Measurements from ENCODE around the gene TCIRG1.

The TCIRG1 gene

DNA sequence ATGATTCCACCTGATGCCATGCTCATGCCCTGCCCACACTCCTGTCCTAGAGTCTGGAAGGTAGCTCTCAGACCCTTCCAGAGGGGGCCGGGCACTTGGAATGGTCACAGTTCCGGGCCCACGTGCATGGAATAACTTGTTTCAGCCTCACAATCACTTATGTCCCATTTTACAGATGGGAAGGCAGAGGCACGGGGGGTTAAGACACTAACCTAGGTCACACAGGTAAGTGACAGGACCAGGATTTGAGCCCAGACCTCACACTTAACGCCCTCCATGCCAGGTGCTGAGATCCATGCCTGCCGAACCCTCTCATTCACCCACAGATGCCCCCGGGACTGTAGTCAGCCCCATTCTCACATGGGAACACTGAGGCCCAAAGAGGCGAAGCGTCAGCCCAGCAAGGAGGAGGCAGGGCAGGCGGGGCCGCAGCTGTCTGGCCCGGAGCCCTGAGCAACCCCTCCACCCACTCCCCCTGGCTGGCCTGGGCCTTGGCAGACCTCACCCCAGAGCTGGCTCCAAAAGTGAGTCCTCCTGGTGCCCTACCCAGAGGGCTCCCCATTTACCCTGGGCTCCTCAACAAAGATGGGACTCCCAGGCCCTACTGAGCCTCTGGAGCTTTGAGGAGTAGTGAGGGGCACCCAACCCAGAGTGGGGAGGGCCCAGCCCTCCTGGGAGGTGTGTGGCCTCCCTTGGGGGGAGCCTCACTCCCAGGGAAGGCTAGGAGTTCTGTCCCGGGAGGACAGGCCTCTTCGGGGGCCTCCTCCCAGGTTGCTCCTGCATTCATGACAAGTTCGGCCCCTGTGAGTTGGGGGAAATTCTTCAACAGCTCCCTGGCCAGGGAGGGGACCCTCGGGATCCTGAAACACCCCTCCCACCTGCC lies 31.1 kb upstream of the TCIRG1 start:
- Histone ChIP-seq H3K27ac (ENCODE audit: low read length) (no peak overlapping the region), H3K9me3 (ENCODE audit: control insufficient read depth, insufficient read depth, low read length) (no peaks in the 10 kb centered on the region), H3K4me3 (ENCODE audit: low read length) (no peak overlapping the region), H3K36me3 (ENCODE audit: control insufficient read depth, insufficient read depth, low read length) (no peaks in the 10 kb centered on the region), H3K27me3 (ENCODE audit: control insufficient read depth, insufficient read depth, low read length) (no peaks in the 10 kb centered on the region), H3K4me1 (ENCODE audit: control insufficient read depth, insufficient read depth, low read length) (peaks cover 12% of the 10 kb centered on the region)
- WGBS (ENCODE audit: insufficient coverage, insufficient read length): no CpG with 5 or more reads among the region's 16 CpGs
- DNase-seq (ENCODE audit: low read depth, low spot score): no peak

DNA sequence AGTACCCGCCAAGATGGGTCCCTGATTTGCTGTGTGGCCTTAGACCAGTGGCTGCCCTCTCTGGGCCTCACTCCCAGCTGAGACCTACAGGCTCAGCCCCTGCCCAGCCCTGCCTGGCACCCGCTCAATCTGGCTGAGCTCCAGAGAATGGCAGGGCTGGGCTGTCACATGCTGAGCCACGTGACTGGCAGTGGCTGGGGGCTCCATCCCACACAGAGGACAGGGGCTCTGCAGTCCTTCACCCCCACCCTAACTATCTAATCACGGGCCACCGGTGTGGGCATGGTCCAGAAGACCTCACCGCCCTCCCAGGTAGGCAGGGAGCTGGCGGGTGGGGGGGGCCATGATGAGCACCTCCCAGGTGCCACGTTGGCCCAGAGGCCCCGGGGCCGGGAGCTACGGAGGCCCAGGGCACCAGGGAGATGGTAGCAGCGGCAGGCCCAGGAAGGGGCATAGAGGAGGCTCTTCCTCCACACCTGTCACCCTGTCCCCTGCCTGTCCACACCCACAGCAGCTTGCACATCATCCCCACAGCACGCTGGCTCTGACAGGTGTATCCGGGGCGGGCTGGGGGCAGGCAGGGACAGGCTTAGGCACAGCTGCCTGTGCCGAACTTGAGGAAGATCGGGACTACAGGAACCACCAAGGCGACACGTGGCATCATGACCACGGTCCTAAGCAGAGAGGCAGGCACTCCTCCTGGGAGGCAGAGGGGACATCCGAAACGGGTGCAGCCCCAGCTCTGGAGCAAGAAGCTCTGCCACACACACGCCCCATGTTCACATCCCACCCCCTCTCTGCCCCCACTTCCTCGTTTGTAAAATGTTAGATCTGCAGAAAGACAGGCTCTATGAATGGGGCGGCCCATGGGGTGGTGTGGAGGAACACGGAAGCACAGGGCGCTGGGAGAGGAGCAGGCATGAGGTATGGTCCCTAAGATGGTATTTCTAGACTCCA lies 30.2 kb upstream of the TCIRG1 start:
- Histone ChIP-seq H3K4me3 (ENCODE audit: low read length) (no peak overlapping the region), H3K27me3 (ENCODE audit: control insufficient read depth, insufficient read depth, low read length) (no peaks in the 10 kb centered on the region), H3K27ac (ENCODE audit: low read length) (no peak overlapping the region), H3K9me3 (ENCODE audit: control insufficient read depth, insufficient read depth, low read length) (no peaks in the 10 kb centered on the region), H3K4me1 (ENCODE audit: control insufficient read depth, insufficient read depth, low read length) (peaks cover 10% of the 10 kb centered on the region), H3K36me3 (ENCODE audit: control insufficient read depth, insufficient read depth, low read length) (no peaks in the 10 kb centered on the region)
- DNase-seq (ENCODE audit: low read depth, low spot score): no peak
- no CpG with 5 or more reads among the region's 27 CpGs for WGBS (ENCODE audit: insufficient coverage, insufficient read length)

DNA sequence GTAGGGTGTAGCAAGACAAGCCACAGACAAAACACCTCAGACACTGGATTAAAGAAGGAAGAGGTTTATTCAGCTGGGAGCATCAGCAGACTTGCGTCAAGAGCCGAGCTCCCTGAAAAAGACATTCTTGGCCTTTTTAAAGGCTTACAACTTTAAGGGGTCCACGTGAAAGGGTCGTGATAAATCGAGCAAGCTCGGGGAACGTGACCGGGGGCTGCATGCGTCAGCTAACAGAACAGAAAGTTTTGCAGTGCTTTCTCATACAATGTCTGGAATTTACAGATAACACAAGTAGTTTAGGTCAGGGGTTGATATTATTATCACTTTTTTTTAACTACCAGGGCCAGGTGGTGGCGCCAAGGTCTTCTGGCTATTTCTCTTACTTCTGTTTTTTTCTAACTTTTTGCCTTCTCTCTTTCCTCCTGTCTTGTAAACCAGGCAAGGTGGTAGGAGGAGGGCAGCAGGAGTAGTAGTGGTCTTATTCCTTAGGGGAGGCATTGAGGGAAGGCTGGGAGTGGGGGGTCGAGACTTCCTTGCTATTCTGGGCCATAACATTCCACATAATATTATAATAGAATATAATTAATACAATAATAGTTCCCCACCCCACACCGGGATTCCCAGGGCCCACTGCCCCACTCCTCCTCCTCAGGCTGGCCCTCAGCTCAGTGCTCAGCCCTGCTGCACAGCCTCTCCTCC lies 29.3 kb upstream of the TCIRG1 start:
- H3K4me3 ChIP-seq (ENCODE audit: low read length): no peak overlapping the region
- H3K27me3 ChIP-seq (ENCODE audit: control insufficient read depth, insufficient read depth, low read length): no peaks in the 10 kb centered on the region
- no peak for DNase-seq (ENCODE audit: low read depth, low spot score)
- peaks cover 8% of the 10 kb centered on the region for H3K4me1 ChIP-seq (ENCODE audit: control insufficient read depth, insufficient read depth, low read length)
- H3K9me3 ChIP-seq (ENCODE audit: control insufficient read depth, insufficient read depth, low read length): no peaks in the 10 kb centered on the region
- no peaks in the 10 kb centered on the region for H3K36me3 ChIP-seq (ENCODE audit: control insufficient read depth, insufficient read depth, low read length)
- WGBS (ENCODE audit: insufficient coverage, insufficient read length): no CpG with 5 or more reads among the region's 12 CpGs
- no peak overlapping the region for H3K27ac ChIP-seq (ENCODE audit: low read length)

DNA sequence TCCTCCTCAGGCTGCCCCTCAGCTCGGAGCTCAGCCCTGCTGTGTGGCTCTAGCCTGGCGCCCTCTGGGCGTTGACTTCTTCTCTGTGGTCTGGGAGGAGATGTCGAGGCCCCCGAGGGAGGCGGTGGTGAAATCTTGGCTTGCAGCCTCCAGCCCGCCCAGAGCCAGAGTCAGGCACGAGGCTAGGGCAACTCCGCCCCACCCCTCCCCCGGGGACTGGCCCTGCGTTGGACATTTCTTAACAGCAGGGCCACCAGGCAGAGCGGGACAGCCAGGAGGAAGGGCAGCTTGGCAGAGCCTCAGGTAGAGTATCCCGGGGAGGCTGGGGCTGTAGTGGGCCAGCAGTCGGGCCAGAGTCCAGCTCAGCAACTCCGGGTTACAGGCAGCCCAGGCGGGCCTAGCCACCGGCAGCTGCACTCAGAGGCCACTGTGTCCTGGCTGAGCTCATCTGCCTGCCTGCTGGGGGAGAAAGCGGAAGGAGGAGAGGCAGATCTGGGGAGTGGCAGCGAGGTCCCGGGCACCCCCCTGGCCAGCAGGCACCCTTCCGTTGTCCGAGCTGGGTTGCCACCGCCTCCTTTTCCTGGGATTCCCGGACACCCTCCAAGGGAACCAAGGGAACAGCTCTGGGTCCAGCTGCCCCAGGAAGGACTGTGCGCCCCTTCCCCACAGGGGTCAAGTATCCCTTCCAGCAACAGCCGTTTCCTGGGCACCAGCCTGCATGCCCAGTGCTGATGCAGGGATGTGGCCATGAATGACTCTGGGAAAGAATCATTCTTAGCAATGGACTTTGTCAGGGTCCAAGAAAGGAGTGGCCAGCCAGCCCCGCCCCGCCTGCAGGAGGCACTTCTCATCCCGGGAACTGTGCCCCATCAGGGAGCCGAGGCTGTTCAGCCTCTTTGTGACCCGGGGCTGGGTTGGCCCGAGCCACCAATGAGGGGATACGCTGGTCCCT lies 28.5 kb upstream of the TCIRG1 start, which contains the start of gene ALDH3B1:
ALDH3B1 (plus strand) TSS at position 238 of the 952 bp plus-strand sequence. CDS start 4,971 bp downstream, outside the sequence.
- no peaks in the 10 kb centered on the region for H3K9me3 ChIP-seq (ENCODE audit: control insufficient read depth, insufficient read depth, low read length)
- no peaks in the 10 kb centered on the region for H3K27me3 ChIP-seq (ENCODE audit: control insufficient read depth, insufficient read depth, low read length)
- H3K4me3 ChIP-seq (ENCODE audit: low read length): no peak within 1 kb of the TSS
- peaks cover 2% of the 10 kb centered on the region; the same call in 1 of the 2 replicates for H3K36me3 ChIP-seq (ENCODE audit: control insufficient read depth, insufficient read depth, low read length)
- WGBS (ENCODE audit: insufficient coverage, insufficient read length): no CpG with 5 or more reads among the region's 33 CpGs
- H3K4me1 ChIP-seq (ENCODE audit: control insufficient read depth, insufficient read depth, low read length): peaks cover 7% of the 10 kb centered on the region
- DNase-seq (ENCODE audit: low read depth, low spot score): no peak
- no peak within 1 kb of the TSS for H3K27ac ChIP-seq (ENCODE audit: low read length)

DNA sequence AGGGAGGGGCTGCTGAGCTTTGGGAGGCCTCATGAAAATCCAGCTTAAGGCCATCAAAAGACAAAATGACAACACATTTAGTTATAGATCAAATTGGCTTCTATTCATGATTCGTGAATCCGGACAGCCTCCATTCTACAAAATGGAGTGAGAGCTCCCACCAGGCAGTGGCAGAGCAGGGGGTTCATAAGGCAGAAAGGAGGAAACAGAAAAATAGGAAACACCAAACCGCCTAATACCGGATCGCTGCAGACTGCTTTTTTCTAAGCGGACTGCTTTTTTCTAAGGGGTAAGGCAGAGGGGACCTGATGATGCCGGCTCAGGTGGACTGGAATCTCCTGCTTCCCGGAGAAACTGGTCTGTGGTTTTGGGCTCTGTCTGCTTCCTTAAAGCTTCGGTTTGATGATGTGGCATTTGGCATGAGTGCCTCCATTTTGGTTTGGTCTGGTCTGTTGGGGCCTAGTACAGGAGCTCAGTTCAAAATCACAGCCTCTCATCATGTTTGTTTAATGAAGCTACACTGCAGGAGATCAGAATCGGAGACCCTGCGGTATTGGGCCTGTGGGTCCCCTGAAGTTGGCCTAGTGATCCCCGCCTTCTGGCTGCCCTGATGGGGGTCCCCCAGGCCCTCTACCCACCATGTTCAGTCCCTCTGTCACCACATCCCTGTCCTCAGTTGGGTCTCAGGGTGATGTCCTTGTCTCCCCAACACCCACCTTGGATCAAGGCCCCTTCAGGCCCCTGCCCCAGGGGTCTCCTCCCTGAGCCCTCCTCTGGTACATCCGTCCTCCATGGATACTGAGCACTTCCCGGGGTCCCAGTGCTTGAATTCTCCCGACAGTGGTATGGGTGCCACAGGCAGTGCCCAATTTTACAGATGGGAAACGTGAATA lies 27.5 kb upstream of the TCIRG1 start:
- Histone ChIP-seq H3K4me3 (ENCODE audit: low read length) (no peak overlapping the region), H3K4me1 (ENCODE audit: control insufficient read depth, insufficient read depth, low read length) (peaks cover 7% of the 10 kb centered on the region), H3K36me3 (ENCODE audit: control insufficient read depth, insufficient read depth, low read length) (peaks cover 2% of the 10 kb centered on the region; the same call in 1 of the 2 replicates), H3K9me3 (ENCODE audit: control insufficient read depth, insufficient read depth, low read length) (no peaks in the 10 kb centered on the region), H3K27ac (ENCODE audit: low read length) (no peak overlapping the region), H3K27me3 (ENCODE audit: control insufficient read depth, insufficient read depth, low read length) (no peaks in the 10 kb centered on the region)
- no peak for DNase-seq (ENCODE audit: low read depth, low spot score)
- WGBS (ENCODE audit: insufficient coverage, insufficient read length): no CpG with 5 or more reads among the region's 16 CpGs

DNA sequence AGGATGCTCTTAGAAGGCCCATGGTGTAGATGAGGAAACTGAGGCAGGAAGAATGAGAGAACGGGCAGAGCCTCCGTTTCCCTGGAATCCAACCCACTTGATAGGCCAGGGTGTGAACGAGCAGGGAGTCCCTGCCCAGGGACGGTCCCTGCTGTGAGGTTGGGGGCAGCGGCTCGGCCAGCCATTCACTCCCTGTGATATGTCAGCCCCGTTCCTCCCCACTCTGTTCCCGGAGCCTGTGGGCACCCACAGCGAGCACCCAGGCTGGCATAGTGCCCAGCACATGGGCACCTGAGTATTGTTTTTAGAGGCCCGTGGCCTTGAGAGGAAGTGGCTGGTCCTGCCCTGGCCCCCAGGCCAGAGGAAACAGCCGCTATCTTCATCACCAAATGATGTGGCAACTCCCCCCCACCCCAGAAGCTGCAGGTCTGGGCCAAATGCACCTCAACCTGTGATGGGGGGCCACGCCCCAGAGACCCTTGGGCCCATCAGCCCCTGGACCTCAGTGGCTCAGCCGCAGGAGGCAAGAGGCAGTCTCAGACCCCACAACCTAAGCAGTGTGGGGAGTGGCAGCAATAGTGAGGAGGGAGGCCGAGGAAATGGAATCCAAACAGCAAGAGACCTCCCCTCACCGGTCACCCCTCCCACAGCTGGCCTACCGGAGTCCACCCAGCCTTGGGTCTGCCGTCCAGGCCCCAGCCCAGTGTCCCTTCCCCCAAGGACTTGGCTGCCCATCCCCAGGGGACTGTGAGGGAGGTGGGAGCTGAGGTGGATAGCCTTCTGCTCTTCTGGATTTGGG lies 26.6 kb upstream of the TCIRG1 start:
- WGBS (ENCODE audit: insufficient coverage, insufficient read length): no CpG with 5 or more reads among the region's 17 CpGs
- H3K4me3 ChIP-seq (ENCODE audit: low read length): no peak overlapping the region

DNA sequence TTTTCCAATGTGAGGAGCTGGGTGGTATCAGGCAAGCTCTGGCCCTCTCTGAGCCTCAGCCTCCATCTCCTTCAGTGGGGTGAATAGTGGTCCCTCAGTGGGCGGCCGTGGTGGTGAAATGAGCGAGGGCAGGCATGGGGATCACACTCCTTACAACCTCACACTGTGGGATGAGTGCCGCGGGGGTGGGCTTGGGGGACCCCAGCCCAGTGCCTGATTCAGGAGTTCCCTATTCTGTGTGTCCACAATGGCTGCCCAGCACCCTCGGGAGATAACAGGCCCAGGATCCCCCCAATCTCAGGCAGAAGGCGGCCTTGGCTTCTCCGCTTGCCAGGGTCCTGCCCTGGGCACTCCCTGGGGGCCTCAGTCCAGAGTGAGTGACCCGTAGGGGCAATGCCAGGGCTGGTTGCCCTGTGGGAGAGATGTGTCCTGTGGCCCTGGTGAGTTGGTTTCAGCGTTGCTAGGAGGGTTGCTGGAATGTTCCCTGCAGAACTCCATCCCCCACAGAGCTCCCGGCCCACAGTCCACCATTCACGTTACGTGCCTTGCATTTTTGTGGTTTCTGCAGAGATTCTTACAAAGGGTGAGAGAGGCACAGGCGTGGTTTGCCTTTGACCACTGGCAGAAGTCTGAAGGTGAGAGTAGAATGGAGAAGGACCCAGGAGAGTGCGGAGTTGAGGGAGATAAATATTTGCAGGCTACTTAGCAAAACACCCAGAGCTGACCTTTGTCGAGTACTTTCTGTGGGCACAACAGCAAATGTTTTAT lies 25.8 kb upstream of the TCIRG1 start:
- Histone ChIP-seq H3K9me3 (ENCODE audit: control insufficient read depth, insufficient read depth, low read length) (no peaks in the 10 kb centered on the region), H3K4me3 (ENCODE audit: low read length) (no peak overlapping the region), H3K27me3 (ENCODE audit: control insufficient read depth, insufficient read depth, low read length) (no peaks in the 10 kb centered on the region), H3K36me3 (ENCODE audit: control insufficient read depth, insufficient read depth, low read length) (peaks cover 2% of the 10 kb centered on the region; the same call in 1 of the 2 replicates), H3K4me1 (ENCODE audit: control insufficient read depth, insufficient read depth, low read length) (peaks cover 7% of the 10 kb centered on the region), H3K27ac (ENCODE audit: low read length) (no peak overlapping the region)
- no peak for DNase-seq (ENCODE audit: low read depth, low spot score)
- no CpG with 5 or more reads among the region's 16 CpGs for WGBS (ENCODE audit: insufficient coverage, insufficient read length)

More for the DNA sequence above, 26.6 kb upstream of the TCIRG1 start:
- Histone ChIP-seq H3K4me1 (ENCODE audit: control insufficient read depth, insufficient read depth, low read length) (peaks cover 7% of the 10 kb centered on the region), H3K9me3 (ENCODE audit: control insufficient read depth, insufficient read depth, low read length) (no peaks in the 10 kb centered on the region), H3K27ac (ENCODE audit: low read length) (no peak overlapping the region), H3K36me3 (ENCODE audit: control insufficient read depth, insufficient read depth, low read length) (peaks cover 2% of the 10 kb centered on the region; the same call in 1 of the 2 replicates), H3K27me3 (ENCODE audit: control insufficient read depth, insufficient read depth, low read length) (no peaks in the 10 kb centered on the region)
- DNase-seq (ENCODE audit: low read depth, low spot score): no peak

DNA sequence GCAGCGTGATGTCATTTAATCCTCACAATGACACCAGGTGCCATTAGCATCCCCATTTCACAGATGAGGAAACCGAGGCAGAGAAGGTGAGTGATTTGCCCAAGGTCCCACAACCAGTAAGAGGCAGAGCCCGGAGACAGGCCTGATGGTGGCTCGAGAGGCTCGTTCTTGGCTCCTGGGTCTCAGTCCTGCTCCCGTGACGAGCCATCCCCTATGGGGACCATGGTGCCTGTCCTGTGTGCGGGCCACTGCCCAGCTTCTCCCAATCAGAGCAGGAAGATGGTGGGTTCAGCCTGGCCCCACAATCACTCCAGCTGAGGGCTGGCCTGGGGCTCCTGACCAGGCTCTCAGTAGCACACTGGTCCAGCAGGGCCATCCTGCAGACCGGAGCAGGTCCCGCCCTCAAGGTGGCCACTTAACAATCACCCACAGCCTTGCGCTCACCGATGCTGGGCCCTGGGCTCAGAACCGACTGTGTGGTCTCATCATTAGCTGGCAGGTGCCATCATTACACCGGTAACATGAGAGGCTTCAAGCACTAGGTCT lies 25.1 kb upstream of the TCIRG1 start:
- Histone ChIP-seq H3K36me3 (ENCODE audit: control insufficient read depth, insufficient read depth, low read length) (peaks cover 2% of the 10 kb centered on the region; the same call in 1 of the 2 replicates), H3K4me1 (ENCODE audit: control insufficient read depth, insufficient read depth, low read length) (peaks cover 7% of the 10 kb centered on the region), H3K27ac (ENCODE audit: low read length) (no peak overlapping the region), H3K27me3 (ENCODE audit: control insufficient read depth, insufficient read depth, low read length) (no peaks in the 10 kb centered on the region), H3K4me3 (ENCODE audit: low read length) (no peak overlapping the region), H3K9me3 (ENCODE audit: control insufficient read depth, insufficient read depth, low read length) (no peaks in the 10 kb centered on the region)
- no CpG with 5 or more reads among the region's 14 CpGs for WGBS (ENCODE audit: insufficient coverage, insufficient read length)
- no peak for DNase-seq (ENCODE audit: low read depth, low spot score)
